EH (cell line): ENCODE data around the gene NUTM2G.
"Not testable (repeated sequence)": the region's sequence is repeated elsewhere in the genome, so short reads cannot be mapped to it uniquely, and the experiment has no call there.

ENCODE experiments used
- DNase-seq: peaks from one replicate; pipeline ENCODE4 v3.0.0-alpha.2; 2015; ENCODE audit warnings: low read depth

NUTM2G gene

GRCh38 chr9:96928543-96928942 is at the start of gene NUTM2G:
Gene NUTM2G, plus strand, starts transcription at chr9:96928843. Its CDS starts 182 bp downstream, at chr9:96929025.
- not testable (repeated sequence) for DNase-seq

GRCh38 chr9:96883922-96884321 is 44.7 kb upstream of the NUTM2G start:
- DNase-seq = no peak

GRCh38 chr9:96884443-96884842 is 44.2 kb upstream of the NUTM2G start:
- peak; percentile 84 for DNase-seq

GRCh38 chr9:96885424-96885823 is 43.2 kb upstream of the NUTM2G start:
- DNase-seq = no peak

GRCh38 chr9:96888591-96888990 is 40.1 kb upstream of the NUTM2G start:
- DNase-seq = no peak

- no peak for DNase-seq
Observed at GRCh38 chr9:96892131-96892530, 36.5 kb upstream of the NUTM2G start.

- not testable (repeated sequence) for DNase-seq
Observed at GRCh38 chr9:96900010-96900409, 28.6 kb upstream of the NUTM2G start.

- DNase-seq = not testable (repeated sequence)
Observed at GRCh38 chr9:96904947-96905722, 23.5 kb upstream of the NUTM2G start.

GRCh38 chr9:96908479-96908878 is 20.2 kb upstream of the NUTM2G start:
- DNase-seq = not testable (repeated sequence)

GRCh38 chr9:96915539-96915938 is 13.1 kb upstream of the NUTM2G start:
- not testable (repeated sequence) for DNase-seq

- not testable (repeated sequence) for DNase-seq
Observed at GRCh38 chr9:96916531-96916930, 12.1 kb upstream of the NUTM2G start.

GRCh38 chr9:96918550-96918949 is 10.1 kb upstream of the NUTM2G start:
- not testable (repeated sequence) for DNase-seq

GRCh38 chr9:96920803-96921202 is 7.8 kb upstream of the NUTM2G start:
- not testable (repeated sequence) for DNase-seq

GRCh38 chr9:96925587-96925986 is 3.1 kb upstream of the NUTM2G start:
- not testable (repeated sequence) for DNase-seq

GRCh38 chr9:96931665-96932064 is 3.0 kb downstream of the NUTM2G start:
- not testable (repeated sequence) for DNase-seq

- DNase-seq = not testable (repeated sequence)
Observed at GRCh38 chr9:96934097-96934496, 5.5 kb downstream of the NUTM2G start.

- not testable (repeated sequence) for DNase-seq
Observed at GRCh38 chr9:96934706-96935105, 6.1 kb downstream of the NUTM2G start.

- not testable (repeated sequence) for DNase-seq
Observed at GRCh38 chr9:96935401-96935800, 6.8 kb downstream of the NUTM2G start.

- DNase-seq = not testable (repeated sequence)
Observed at GRCh38 chr9:96937442-96937841, 8.8 kb downstream of the NUTM2G start.

GRCh38 chr9:96938957-96939665 is 10.5 kb downstream of the NUTM2G start:
- DNase-seq = not testable (repeated sequence)

- DNase-seq = not testable (repeated sequence)
Observed at GRCh38 chr9:96940982-96941381, 12.3 kb downstream of the NUTM2G start.

GRCh38 chr9:96941628-96942027 is 13.0 kb downstream of the NUTM2G start:
- DNase-seq = not testable (repeated sequence)

- not testable (repeated sequence) for DNase-seq
Observed at GRCh38 chr9:96942181-96942580, 13.5 kb downstream of the NUTM2G start.
